SK-N-SH treated with all-trans-retinoic acid at 6 μM for 48 hours (cell line): ENCODE measurements around the gene CACNA1H.

Experiments
- ATAC-seq: fragments of 200-7000 bp; cut with Tn5 transposase; 3 replicates; pipeline ENCODE4 v1.9.1; 2020; ENCODE audit warnings: mild to moderate bottlenecking, moderate library complexity
- BACH2 ChIP-seq: fragments of 250-450 bp; sonication (Bioruptor Pico); IDR thresholded peaks from 2 replicates; pipeline ENCODE4 v1.9.0; 2021; ENCODE audit warnings: mild to moderate bottlenecking, borderline replicate concordance
- CSDC2 ChIP-seq: fragments of 250-450 bp; sonication (Bioruptor Pico); IDR thresholded peaks from 2 replicates; pipeline ENCODE4 v1.5.0; 2020; ENCODE audit warnings: mild to moderate bottlenecking, moderate library complexity
- ESRRG ChIP-seq: fragments of 250-450 bp; sonication (Bioruptor Pico); IDR thresholded peaks from 2 replicates; pipeline ENCODE4 v1.6.1; 2021; ENCODE audit warnings: mild to moderate bottlenecking
- GLIS3 ChIP-seq: fragments of 250-450 bp; sonication (Bioruptor Pico); IDR thresholded peaks from 2 replicates; pipeline ENCODE4 v1.5.0; 2020; ENCODE audit warnings: mild to moderate bottlenecking, moderate library complexity
- PPARA ChIP-seq: fragments of 250-450 bp; sonication (Bioruptor Pico); IDR thresholded peaks from 2 replicates; pipeline ENCODE4 v1.5.0; 2020; ENCODE audit warnings: mild to moderate bottlenecking, borderline replicate concordance
- RARB ChIP-seq: fragments of 250-450 bp; sonication (Bioruptor Pico); IDR thresholded peaks from 2 replicates; pipeline ENCODE4 v1.8.0; 2021; ENCODE audit warnings: mild to moderate bottlenecking, moderate library complexity
- SNAI2 ChIP-seq: fragments of 250-450 bp; sonication (Bioruptor Pico); IDR thresholded peaks from 2 replicates; pipeline ENCODE4 v1.5.0; 2020; ENCODE audit warnings: mild to moderate bottlenecking, moderate library complexity
- TCF4 ChIP-seq: fragments of 250-450 bp; sonication (Bioruptor Pico); IDR thresholded peaks from 2 replicates; pipeline ENCODE4 v1.8.0; 2021; ENCODE audit warnings: mild to moderate bottlenecking, moderate library complexity, borderline replicate concordance
- TOX ChIP-seq: fragments of 250-450 bp; sonication (Bioruptor Pico); IDR thresholded peaks from 2 replicates; pipeline ENCODE4 v1.8.0; 2021; ENCODE audit warnings: mild to moderate bottlenecking, moderate library complexity, borderline replicate concordance
- ZFP3 ChIP-seq: fragments of 250-450 bp; sonication (Bioruptor Pico); IDR thresholded peaks from 2 replicates; pipeline ENCODE4 v1.5.0; 2020; ENCODE audit warnings: mild to moderate bottlenecking, moderate library complexity
- ZFP30 ChIP-seq: fragments of 450-650 bp; formaldehyde crosslinking; IDR thresholded peaks from 2 replicates; pipeline ENCODE4 v1.5.0; 2022; ENCODE audit warnings: mild to moderate bottlenecking, moderate library complexity
- ZNF565 ChIP-seq: fragments of 450-650 bp; formaldehyde crosslinking; conservative IDR thresholded peaks from 2 replicates; pipeline ENCODE4 v1.5.0; 2020; ENCODE audit warnings: low read depth, mild to moderate bottlenecking, moderate library complexity
- ZNF70 ChIP-seq: fragments of 450-650 bp; formaldehyde crosslinking; IDR thresholded peaks from 2 replicates; pipeline ENCODE4 v1.5.0; 2020; ENCODE audit warnings: mild to moderate bottlenecking, moderate library complexity
- ZNF8 ChIP-seq: fragments of 450-650 bp; formaldehyde crosslinking; IDR thresholded peaks from 2 replicates; pipeline ENCODE4 v1.5.0; 2020; ENCODE audit warnings: mild to moderate bottlenecking, moderate library complexity
- TF ChIP-seq, protein P1 (sequence below): fragments of 250-450 bp; sonication (Bioruptor Pico); IDR thresholded peaks from 2 replicates; pipeline ENCODE4 v1.5.1; 2020; ENCODE audit warnings: low read depth, mild to moderate bottlenecking, moderate library complexity
- TF ChIP-seq, protein P2 (sequence below): fragments of 250-450 bp; sonication (Bioruptor Pico); IDR thresholded peaks from 2 replicates; pipeline ENCODE4 v1.5.1; 2021; ENCODE audit warnings: mild to moderate bottlenecking, moderate library complexity
- TF ChIP-seq, protein P3 (sequence below): fragments of 250-450 bp; sonication (Bioruptor Pico); IDR thresholded peaks from 2 replicates; pipeline ENCODE4 v1.8.0; 2020; ENCODE audit warnings: mild to moderate bottlenecking, moderate library complexity, borderline replicate concordance
- TF ChIP-seq, protein P4 (sequence below): fragments of 250-450 bp; sonication (Bioruptor Pico); IDR thresholded peaks from 2 replicates; pipeline ENCODE4 v1.8.0; 2021; ENCODE audit warnings: low read depth, mild to moderate bottlenecking, moderate library complexity, borderline replicate concordance

The CACNA1H gene

DNA sequence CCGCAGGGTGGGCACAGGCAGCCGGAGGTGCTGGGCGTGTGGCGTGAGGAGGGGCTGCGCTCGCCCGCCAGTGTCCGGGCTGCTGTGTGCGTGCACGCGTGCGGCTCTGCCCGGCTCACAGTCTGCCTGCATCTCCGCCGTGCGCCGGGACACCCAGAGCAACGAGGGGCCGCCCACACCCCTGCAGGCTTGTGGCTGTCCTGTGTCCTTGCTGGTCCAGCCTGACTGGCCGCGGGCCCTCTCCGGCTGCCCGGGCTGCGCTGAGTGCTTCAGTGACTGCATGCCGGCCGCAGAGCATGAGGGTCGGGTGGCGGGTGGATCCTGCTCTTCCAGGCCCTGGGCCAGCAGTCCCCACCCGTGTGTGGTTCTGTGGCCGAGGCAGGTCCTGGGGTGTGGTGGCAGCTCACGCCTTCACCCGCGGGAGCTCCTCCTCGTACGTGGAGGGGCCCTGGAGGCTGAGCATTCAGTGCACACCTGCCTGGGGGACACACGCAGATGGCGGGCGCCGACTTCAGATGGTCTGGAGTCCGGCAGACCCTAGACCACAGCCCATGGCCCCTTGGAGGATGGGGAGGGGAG, 59.8 kb downstream of the CACNA1H start (continued):
- TF ChIP-seq, protein P1, sequence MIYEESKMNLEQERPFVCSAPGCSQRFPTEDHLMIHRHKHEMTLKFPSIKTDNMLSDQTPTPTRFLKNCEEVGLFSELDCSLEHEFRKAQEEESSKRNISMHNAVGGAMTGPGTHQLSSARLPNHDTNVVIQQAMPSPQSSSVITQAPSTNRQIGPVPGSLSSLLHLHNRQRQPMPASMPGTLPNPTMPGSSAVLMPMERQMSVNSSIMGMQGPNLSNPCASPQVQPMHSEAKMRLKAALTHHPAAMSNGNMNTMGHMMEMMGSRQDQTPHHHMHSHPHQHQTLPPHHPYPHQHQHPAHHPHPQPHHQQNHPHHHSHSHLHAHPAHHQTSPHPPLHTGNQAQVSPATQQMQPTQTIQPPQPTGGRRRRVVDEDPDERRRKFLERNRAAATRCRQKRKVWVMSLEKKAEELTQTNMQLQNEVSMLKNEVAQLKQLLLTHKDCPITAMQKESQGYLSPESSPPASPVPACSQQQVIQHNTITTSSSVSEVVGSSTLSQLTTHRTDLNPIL (CRISPR knock-in tag) = no peak
- TF ChIP-seq, protein P2, sequence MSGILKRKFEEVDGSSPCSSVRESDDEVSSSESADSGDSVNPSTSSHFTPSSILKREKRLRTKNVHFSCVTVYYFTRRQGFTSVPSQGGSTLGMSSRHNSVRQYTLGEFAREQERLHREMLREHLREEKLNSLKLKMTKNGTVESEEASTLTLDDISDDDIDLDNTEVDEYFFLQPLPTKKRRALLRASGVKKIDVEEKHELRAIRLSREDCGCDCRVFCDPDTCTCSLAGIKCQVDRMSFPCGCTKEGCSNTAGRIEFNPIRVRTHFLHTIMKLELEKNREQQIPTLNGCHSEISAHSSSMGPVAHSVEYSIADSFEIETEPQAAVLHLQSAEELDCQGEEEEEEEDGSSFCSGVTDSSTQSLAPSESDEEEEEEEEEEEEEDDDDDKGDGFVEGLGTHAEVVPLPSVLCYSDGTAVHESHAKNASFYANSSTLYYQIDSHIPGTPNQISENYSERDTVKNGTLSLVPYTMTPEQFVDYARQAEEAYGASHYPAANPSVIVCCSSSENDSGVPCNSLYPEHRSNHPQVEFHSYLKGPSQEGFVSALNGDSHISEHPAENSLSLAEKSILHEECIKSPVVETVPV = no peak
- TF ChIP-seq, protein P3, sequence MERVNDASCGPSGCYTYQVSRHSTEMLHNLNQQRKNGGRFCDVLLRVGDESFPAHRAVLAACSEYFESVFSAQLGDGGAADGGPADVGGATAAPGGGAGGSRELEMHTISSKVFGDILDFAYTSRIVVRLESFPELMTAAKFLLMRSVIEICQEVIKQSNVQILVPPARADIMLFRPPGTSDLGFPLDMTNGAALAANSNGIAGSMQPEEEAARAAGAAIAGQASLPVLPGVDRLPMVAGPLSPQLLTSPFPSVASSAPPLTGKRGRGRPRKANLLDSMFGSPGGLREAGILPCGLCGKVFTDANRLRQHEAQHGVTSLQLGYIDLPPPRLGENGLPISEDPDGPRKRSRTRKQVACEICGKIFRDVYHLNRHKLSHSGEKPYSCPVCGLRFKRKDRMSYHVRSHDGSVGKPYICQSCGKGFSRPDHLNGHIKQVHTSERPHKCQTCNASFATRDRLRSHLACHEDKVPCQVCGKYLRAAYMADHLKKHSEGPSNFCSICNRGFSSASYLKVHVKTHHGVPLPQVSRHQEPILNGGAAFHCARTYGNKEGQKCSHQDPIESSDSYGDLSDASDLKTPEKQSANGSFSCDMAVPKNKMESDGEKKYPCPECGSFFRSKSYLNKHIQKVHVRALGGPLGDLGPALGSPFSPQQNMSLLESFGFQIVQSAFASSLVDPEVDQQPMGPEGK (CRISPR knock-in tag) = no peak
- TF ChIP-seq ESRRG = no peak
- TF ChIP-seq RARB (CRISPR knock-in tag) = no peak
- TF ChIP-seq TOX (CRISPR knock-in tag) = no peak
- no peak for TF ChIP-seq CSDC2

DNA sequence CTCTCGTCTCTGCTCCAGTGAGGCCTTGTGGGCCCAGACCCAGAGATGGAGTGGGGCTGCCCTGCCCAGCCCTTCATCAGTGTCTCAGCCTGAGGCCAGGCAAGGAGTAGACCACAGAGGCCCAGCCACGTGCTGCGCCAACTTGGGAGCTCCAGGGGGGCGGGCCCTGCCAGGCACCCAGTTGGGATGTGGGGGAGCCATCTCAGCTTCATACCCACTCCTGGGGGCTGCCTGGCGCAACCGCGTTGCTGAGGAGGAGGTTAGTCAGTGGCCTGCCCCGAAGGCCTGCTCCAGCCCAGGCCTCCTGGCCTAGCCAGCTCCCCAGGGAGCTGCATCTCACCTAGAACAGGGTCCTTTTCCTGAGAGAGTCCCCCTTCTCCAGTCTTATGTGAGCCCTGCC, 60.3 kb downstream of the CACNA1H start:
- ATAC-seq = no peak

DNA sequence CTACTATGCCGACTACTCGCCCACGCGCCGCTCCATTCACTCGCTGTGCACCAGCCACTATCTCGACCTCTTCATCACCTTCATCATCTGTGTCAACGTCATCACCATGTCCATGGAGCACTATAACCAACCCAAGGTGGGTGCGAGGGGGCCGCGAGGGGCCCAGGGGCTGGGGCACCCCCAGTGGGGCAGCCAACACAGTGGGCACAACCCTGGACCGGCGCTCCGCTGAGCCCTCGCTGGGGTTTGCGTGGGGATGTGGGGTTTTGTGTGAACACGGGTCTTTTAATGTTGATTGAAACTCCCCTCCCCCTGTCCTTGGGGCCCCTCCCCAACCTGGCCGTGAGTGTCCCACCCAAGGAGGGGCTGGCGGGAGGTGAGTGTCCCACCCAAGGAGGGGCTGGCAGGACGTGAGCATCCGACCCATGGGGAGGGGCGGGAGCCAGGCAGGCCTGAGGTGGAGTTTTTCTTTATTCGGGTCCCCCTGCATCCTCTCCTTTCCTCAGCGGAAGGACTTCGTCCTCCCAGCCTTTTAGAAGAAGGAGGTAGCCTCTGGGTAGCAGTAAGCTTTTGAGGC, 61.0 kb downstream of the CACNA1H start:
- ATAC-seq = no peak
- TF ChIP-seq ZFP3 = no peak
- TF ChIP-seq, protein P4, sequence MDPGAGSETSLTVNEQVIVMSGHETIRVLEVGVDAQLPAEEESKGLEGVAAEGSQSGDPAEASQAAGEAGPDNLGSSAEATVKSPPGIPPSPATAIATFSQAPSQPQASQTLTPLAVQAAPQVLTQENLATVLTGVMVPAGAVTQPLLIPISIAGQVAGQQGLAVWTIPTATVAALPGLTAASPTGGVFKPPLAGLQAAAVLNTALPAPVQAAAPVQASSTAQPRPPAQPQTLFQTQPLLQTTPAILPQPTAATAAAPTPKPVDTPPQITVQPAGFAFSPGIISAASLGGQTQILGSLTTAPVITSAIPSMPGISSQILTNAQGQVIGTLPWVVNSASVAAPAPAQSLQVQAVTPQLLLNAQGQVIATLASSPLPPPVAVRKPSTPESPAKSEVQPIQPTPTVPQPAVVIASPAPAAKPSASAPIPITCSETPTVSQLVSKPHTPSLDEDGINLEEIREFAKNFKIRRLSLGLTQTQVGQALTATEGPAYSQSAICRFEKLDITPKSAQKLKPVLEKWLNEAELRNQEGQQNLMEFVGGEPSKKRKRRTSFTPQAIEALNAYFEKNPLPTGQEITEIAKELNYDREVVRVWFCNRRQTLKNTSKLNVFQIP (CRISPR knock-in tag) = no peak
- no peak for TF ChIP-seq ZFP30
- TF ChIP-seq, protein P1 (CRISPR knock-in tag) = no peak
- TF ChIP-seq TOX (CRISPR knock-in tag) = no peak
- TF ChIP-seq CSDC2 = no peak
- TF ChIP-seq PPARA (CRISPR knock-in tag) = no peak
- no peak for TF ChIP-seq BACH2 (CRISPR knock-in tag)
- no peak for TF ChIP-seq ZNF8
- no peak for TF ChIP-seq RARB (CRISPR knock-in tag)
- TF ChIP-seq ZNF70 (CRISPR knock-in tag) = no peak

More for the DNA sequence above, 60.3 kb downstream of the CACNA1H start:
- TF ChIP-seq GLIS3 (CRISPR knock-in tag) = no peak
- no peak for TF ChIP-seq TCF4 (CRISPR knock-in tag)
- TF ChIP-seq, protein P3 (CRISPR knock-in tag) = no peak
- TF ChIP-seq RARB (CRISPR knock-in tag) = no peak
- no peak for TF ChIP-seq ZNF565 (CRISPR knock-in tag)
- TF ChIP-seq ZFP30 = no peak
- TF ChIP-seq SNAI2 (CRISPR knock-in tag) = no peak
- TF ChIP-seq, protein P1 (CRISPR knock-in tag) = no peak
